Measurements from ENCODE around the gene GPRC5D. TPM values are rescaled to one million over a fixed set of nuclear protein-coding genes. Genes with fewer than 3 reads are reported as not detected.
A peak's percentile ranks its signal among the peaks of the same experiment; 100 is the strongest.

Gene GPRC5D
- total RNA-seq, 2 donors from 2014 or later: not detected

DNA sequence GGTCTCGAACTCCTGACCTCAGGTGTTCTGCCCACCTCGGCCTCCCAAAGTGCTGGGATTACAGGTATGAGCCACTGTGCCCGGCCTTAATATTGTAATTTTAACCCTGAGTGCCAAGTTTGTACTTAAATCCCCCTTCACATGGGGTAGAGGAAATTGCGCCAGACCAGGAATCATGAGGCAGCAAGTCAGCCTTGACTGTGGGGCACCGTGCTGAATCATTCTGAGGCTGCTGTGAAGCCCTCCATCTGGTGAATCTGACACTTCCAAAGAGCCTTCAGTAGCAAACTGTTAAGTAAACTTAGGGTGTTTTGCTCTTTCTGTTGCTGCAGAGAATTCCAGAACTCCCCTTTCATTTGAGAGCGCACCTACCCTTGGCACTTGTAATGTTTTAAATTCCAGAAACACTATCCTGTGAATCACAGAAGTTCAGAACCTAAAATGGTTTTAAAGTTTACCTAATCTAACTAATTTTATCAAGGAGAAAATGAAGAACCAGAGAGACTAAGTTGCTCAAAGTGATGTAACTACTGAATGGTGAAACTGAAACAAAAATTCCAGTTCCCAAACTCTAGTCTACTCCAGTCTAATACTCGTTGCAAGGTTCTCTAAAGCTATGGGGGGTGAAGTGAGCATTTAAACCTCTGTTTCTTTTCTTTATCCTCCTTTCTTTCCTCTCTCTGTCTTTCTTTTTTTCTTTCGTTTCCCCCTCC lies 40.6 kb upstream of the GPRC5D start:
- no peak for DNase-seq
- H3K9ac ChIP-seq (ENCODE audit: extremely low read depth, low read length, poor library complexity, severe bottlenecking): no peak overlapping the region
- 80 to 85% methylated on average over 6 to 8 of the region's 8 CpGs for WGBS, 2 experiments (ENCODE audit: insufficient coverage in 1 of 2, insufficient read length in 1 of 2)

GRCh38 chr12:12990700-12991468 lies 38.9 kb upstream of the GPRC5D start:
- H3K27me3 ChIP-seq (ENCODE audit: control insufficient read depth, insufficient read depth, low read length, poor library complexity, severe bottlenecking): no peaks in the 10 kb centered on the region
- peaks cover 6% of the 10 kb centered on the region for H3K36me3 ChIP-seq (ENCODE audit: control insufficient read depth, insufficient read depth, low read length)
- H3K27me3 Mint-ChIP-seq (ENCODE audit: insufficient read depth): no peaks in the 10 kb centered on the region
- H3K9me3 Mint-ChIP-seq: no peaks in the 10 kb centered on the region
- H3K4me3 Mint-ChIP-seq: no peak overlapping the region
- no peak overlapping the region for H3K27ac ChIP-seq (ENCODE audit: low read depth, low read length)
- H3K4me1 Mint-ChIP-seq: peaks cover 12% of the 10 kb centered on the region
- no peak overlapping the region for H3K4me3 ChIP-seq (ENCODE audit: low read length)
- H3K27ac Mint-ChIP-seq: no peak overlapping the region
- peaks cover 11% of the 10 kb centered on the region for H3K36me3 Mint-ChIP-seq (ENCODE audit: low read depth)
- no peaks in the 10 kb centered on the region for H3K9me3 ChIP-seq (ENCODE audit: control insufficient read depth, low read length)
- DNase-seq: no peak
- H3K4me1 ChIP-seq (ENCODE audit: control insufficient read depth, insufficient read depth, low read length): no peaks in the 10 kb centered on the region
- TF ChIP-seq, protein P1, sequence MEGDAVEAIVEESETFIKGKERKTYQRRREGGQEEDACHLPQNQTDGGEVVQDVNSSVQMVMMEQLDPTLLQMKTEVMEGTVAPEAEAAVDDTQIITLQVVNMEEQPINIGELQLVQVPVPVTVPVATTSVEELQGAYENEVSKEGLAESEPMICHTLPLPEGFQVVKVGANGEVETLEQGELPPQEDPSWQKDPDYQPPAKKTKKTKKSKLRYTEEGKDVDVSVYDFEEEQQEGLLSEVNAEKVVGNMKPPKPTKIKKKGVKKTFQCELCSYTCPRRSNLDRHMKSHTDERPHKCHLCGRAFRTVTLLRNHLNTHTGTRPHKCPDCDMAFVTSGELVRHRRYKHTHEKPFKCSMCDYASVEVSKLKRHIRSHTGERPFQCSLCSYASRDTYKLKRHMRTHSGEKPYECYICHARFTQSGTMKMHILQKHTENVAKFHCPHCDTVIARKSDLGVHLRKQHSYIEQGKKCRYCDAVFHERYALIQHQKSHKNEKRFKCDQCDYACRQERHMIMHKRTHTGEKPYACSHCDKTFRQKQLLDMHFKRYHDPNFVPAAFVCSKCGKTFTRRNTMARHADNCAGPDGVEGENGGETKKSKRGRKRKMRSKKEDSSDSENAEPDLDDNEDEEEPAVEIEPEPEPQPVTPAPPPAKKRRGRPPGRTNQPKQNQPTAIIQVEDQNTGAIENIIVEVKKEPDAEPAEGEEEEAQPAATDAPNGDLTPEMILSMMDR (conservative IDR thresholded peaks at IDR 0.05): no peak
- 87 to 100% methylated on average over 2 to 7 of the region's 7 CpGs for WGBS, 2 experiments (ENCODE audit: insufficient coverage in 1 of 2, insufficient read length in 1 of 2)
- no peak overlapping the region for H3K9ac ChIP-seq (ENCODE audit: extremely low read depth, low read length, poor library complexity, severe bottlenecking)

More for the DNA sequence above, 40.6 kb upstream of the GPRC5D start:
- H3K27me3 ChIP-seq (ENCODE audit: control insufficient read depth, insufficient read depth, low read length, poor library complexity, severe bottlenecking): no peaks in the 10 kb centered on the region
- Mint-ChIP-seq H3K36me3 (ENCODE audit: low read depth) (no peaks in the 10 kb centered on the region), H3K9me3 (no peaks in the 10 kb centered on the region), H3K27me3 (ENCODE audit: insufficient read depth) (peaks cover 1% of the 10 kb centered on the region), H3K27ac (peak overlapping the region; percentile 25), H3K4me1 (peaks cover 18% of the 10 kb centered on the region), H3K4me3 (no peak overlapping the region)
- TF ChIP-seq, protein P1 (conservative IDR thresholded peaks at IDR 0.05): no peak
- H3K4me3 ChIP-seq (ENCODE audit: low read length): no peak overlapping the region
- no peaks in the 10 kb centered on the region for H3K9me3 ChIP-seq (ENCODE audit: control insufficient read depth, low read length)
- no peak overlapping the region for H3K27ac ChIP-seq (ENCODE audit: low read depth, low read length)
- H3K4me1 ChIP-seq (ENCODE audit: control insufficient read depth, insufficient read depth, low read length): no peaks in the 10 kb centered on the region
- no peaks in the 10 kb centered on the region for H3K36me3 ChIP-seq (ENCODE audit: control insufficient read depth, insufficient read depth, low read length)

DNA sequence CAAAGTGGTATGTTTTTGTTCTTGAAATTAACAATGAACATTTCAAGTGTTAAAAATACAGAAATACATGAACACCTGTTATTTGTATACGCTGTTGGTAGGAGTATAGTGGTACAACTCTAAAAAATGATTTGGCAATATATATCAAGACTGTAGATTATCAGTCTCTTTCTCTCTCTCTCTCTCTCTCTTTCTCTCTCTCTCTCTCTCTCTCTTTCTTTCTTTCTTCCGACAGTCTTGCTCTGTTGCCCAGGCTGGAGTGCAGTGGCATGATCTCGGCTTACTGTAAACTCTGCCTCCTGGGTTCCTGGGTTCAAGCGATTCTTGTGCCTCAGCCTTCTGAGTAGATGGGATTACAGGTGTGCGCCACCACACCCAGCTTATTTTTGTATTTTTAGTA lies 35.5 kb upstream of the GPRC5D start:
- Histone ChIP-seq H3K4me3 (ENCODE audit: low read length) (no peak overlapping the region), H3K36me3 (ENCODE audit: control insufficient read depth, insufficient read depth, low read length) (peaks cover 9% of the 10 kb centered on the region), H3K4me1 (ENCODE audit: control insufficient read depth, insufficient read depth, low read length) (no peaks in the 10 kb centered on the region), H3K9ac (ENCODE audit: extremely low read depth, low read length, poor library complexity, severe bottlenecking) (no peak overlapping the region), H3K9me3 (ENCODE audit: control insufficient read depth, low read length) (no peaks in the 10 kb centered on the region), H3K27ac (ENCODE audit: low read depth, low read length) (no peak overlapping the region), H3K27me3 (ENCODE audit: control insufficient read depth, insufficient read depth, low read length, poor library complexity, severe bottlenecking) (no peaks in the 10 kb centered on the region)
- TF ChIP-seq, protein P1 (conservative IDR thresholded peaks at IDR 0.05): no peak
- Mint-ChIP-seq H3K4me1 (peaks cover 13% of the 10 kb centered on the region), H3K27ac (no peak overlapping the region), H3K36me3 (ENCODE audit: low read depth) (peaks cover 11% of the 10 kb centered on the region), H3K4me3 (no peak overlapping the region), H3K9me3 (no peaks in the 10 kb centered on the region), H3K27me3 (ENCODE audit: insufficient read depth) (no peaks in the 10 kb centered on the region)
- 72 to 80% methylated on average over 1 to 4 of the region's 5 CpGs for WGBS, 2 experiments (ENCODE audit: insufficient coverage in 1 of 2, insufficient read length in 1 of 2)
- DNase-seq: no peak

All from endodermal cell (in vitro differentiated cells).